HG02798 (cell line): ENCODE measurements around the gene ARHGAP15.

ENCODE experiments used
- ATAC-seq: cut with Tn5 transposase; IDR thresholded peaks from one replicate; pipeline ENCODE4 v1.9.1; 2021; ENCODE audit warnings: mild to moderate bottlenecking; ENCODE audit not compliant: unreplicated experiment, poor library complexity

Gene ARHGAP15

GRCh38 chr2:143473216-143473615 is 344.0 kb downstream of the ARHGAP15 start:
- ATAC-seq: no peak

GRCh38 chr2:143473820-143474219 is 344.6 kb downstream of the ARHGAP15 start:
- ATAC-seq: no peak

GRCh38 chr2:143474586-143474985 is 345.4 kb downstream of the ARHGAP15 start:
- ATAC-seq: no peak

GRCh38 chr2:143475041-143475776 is 346.0 kb downstream of the ARHGAP15 start:
- no peak for ATAC-seq

GRCh38 chr2:143476336-143477087 is 347.3 kb downstream of the ARHGAP15 start:
- ATAC-seq: no peak

- ATAC-seq: no peak
Observed at GRCh38 chr2:143477714-143478443, 348.7 kb downstream of the ARHGAP15 start.

- no peak for ATAC-seq
Observed at GRCh38 chr2:143480086-143480485, 350.9 kb downstream of the ARHGAP15 start.

- ATAC-seq: no peak
Observed at GRCh38 chr2:143480601-143481236, 351.5 kb downstream of the ARHGAP15 start.

GRCh38 chr2:143481237-143481623 is 352.0 kb downstream of the ARHGAP15 start:
- ATAC-seq: no peak

- ATAC-seq: no peak
Observed at GRCh38 chr2:143481733-143482132, 352.5 kb downstream of the ARHGAP15 start.

GRCh38 chr2:143482316-143482715 is 353.1 kb downstream of the ARHGAP15 start:
- no peak for ATAC-seq

GRCh38 chr2:143482771-143483170 is 353.6 kb downstream of the ARHGAP15 start:
- ATAC-seq: no peak

- ATAC-seq: no peak
Observed at GRCh38 chr2:143486976-143487375, 357.8 kb downstream of the ARHGAP15 start.

- ATAC-seq: no peak
Observed at GRCh38 chr2:143489145-143489544, 359.9 kb downstream of the ARHGAP15 start.

GRCh38 chr2:143491131-143491530 is 361.9 kb downstream of the ARHGAP15 start:
- no peak for ATAC-seq

- no peak for ATAC-seq
Observed at GRCh38 chr2:143493339-143493738, 364.1 kb downstream of the ARHGAP15 start.

- no peak for ATAC-seq
Observed at GRCh38 chr2:143497726-143498125, 368.5 kb downstream of the ARHGAP15 start.

- no peak for ATAC-seq
Observed at GRCh38 chr2:143498496-143498895, 369.3 kb downstream of the ARHGAP15 start.

- ATAC-seq: no peak
Observed at GRCh38 chr2:143499061-143499460, 369.8 kb downstream of the ARHGAP15 start.

- ATAC-seq: no peak
Observed at GRCh38 chr2:143501106-143501676, 372.0 kb downstream of the ARHGAP15 start.
